GM12891 (cell line): ENCODE data around the gene KSR1.

Experiments used
- PAX5 ChIP-seq: IDR thresholded peaks from 2 replicates; pipeline ENCODE4 v1.6.1; 2011; ENCODE audit warnings: low read length, moderate library complexity, mild to moderate bottlenecking; ENCODE audit not compliant: insufficient read depth, severe bottlenecking
- POLR2A ChIP-seq: IDR thresholded peaks from 2 replicates; pipeline ENCODE4 v1.6.1; 2011; ENCODE audit warnings: low read depth, low read length, control low read depth
- POLR2AphosphoS5 ChIP-seq: IDR thresholded peaks from 2 replicates; pipeline ENCODE4 v1.6.1; 2011; ENCODE audit warnings: low read depth, low read length, control low read depth
- SPI1 ChIP-seq: IDR thresholded peaks from 2 replicates; pipeline ENCODE4 v1.6.1; 2011; ENCODE audit warnings: low read depth, low read length, control low read depth

DNA sequence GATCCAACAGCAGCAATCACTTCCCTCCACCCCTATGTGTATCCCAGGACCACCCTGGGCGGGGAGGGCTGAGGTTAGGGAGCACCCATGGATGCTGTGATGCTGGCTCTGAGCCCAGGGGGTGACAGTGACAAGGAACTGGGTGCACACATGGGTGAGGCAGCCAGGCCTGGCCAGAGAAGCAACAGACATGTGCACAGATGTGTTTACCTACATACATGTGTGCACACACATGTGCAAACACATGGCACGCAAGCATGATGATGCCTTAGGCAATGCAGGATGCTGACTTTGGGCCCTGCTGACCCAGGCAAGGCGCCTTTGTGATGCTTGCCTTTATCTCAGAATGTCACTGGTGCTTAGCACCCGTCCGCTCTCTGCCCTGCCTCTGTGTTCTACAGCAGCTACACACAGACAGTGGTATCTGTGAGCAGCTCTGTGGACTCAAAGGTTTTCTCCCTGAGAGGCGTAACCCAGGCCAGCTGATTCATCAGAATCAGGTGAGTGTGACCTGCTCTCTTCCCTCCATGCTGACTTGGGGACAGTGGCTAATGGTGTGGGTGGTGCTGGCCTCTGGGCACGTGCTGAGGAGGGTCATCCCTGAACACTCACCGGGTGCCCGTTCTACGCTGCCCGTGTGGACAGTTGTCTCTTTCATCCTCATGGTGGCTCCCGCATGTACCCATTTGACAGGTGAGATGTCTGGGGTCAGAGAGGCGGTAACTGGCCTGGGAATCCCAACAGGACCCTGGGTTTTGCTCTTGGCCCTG is 38.5 kb upstream of the KSR1 start:
- TF ChIP-seq POLR2A (no peak), POLR2AphosphoS5 (no peak), PAX5 (no peak), SPI1 (no peak)
